ENCODE results near the gene CCDC195. TPM values are rescaled to one million over a fixed set of nuclear protein-coding genes. Genes with fewer than 3 reads are reported as not detected.
"Not testable (repeated sequence)": the region's sequence is repeated elsewhere in the genome, so short reads cannot be mapped to it uniquely, and the experiment has no call there.

CCDC195 gene
- total RNA-seq, 4 donors from 2014 or later: not detected

GRCh38 chr2:224668123-224668909 is 47.8 kb downstream of the CCDC195 start:
- 86 to 87% methylated on average over 12 of the region's 12 CpGs for WGBS, 2 donors
- TF ChIP-seq EP300 (IDR thresholded peaks at IDR 0.05): no peak
- no peak for TF ChIP-seq POLR2A (IDR thresholded peaks at IDR 0.05)
- no peak for TF ChIP-seq CTCF (IDR thresholded peaks at IDR 0.05)
- Histone ChIP-seq H3K36me3 (no peaks in the 10 kb centered on the region), H3K4me3 (no peak overlapping the region), H3K27ac (no peak overlapping the region), H3K27me3 (no peaks in the 10 kb centered on the region), H3K4me1 (no peaks in the 10 kb centered on the region), H3K9me3 (peaks cover 0 to 8% (median 0%) of the 10 kb centered on the region in 4 donors)
- DNase-seq (ENCODE audit: low spot score in 2 of 2): no peak

GRCh38 chr2:224666951-224667553 is 49.1 kb downstream of the CCDC195 start:
- TF ChIP-seq CTCF (IDR thresholded peaks at IDR 0.05) (no peak), POLR2A (IDR thresholded peaks at IDR 0.05) (no peak), EP300 (IDR thresholded peaks at IDR 0.05) (no peak)
- no peaks in the 10 kb centered on the region for H3K36me3 ChIP-seq
- H3K27ac ChIP-seq: no peak overlapping the region
- 58% methylated on average over 2 of the region's 2 CpGs for WGBS, 2 donors
- no peaks in the 10 kb centered on the region for H3K4me1 ChIP-seq
- DNase-seq (ENCODE audit: low spot score in 2 of 2): no peak
- H3K4me3 ChIP-seq: no peak overlapping the region
- peaks cover 0 to 17% (median 0%) of the 10 kb centered on the region in 4 donors for H3K9me3 ChIP-seq
- H3K27me3 ChIP-seq: no peaks in the 10 kb centered on the region

- H3K27ac ChIP-seq; DNase-seq (ENCODE audit: low spot score in 2 of 2); H3K4me3 ChIP-seq; H3K27me3 ChIP-seq; H3K36me3 ChIP-seq; H3K4me1 ChIP-seq: not testable (repeated sequence)
- 81 to 91% methylated on average over 2 of the region's 2 CpGs for WGBS, 2 donors
- H3K9me3 ChIP-seq: peaks cover 0 to 17% (median 0%) of the 10 kb centered on the region in 4 donors
Observed at GRCh38 chr2:224663322-224663721, 52.8 kb downstream of the CCDC195 start.

- not testable (repeated sequence) for H3K4me1 ChIP-seq; H3K27ac ChIP-seq; H3K36me3 ChIP-seq; DNase-seq (ENCODE audit: low spot score in 2 of 2); H3K4me3 ChIP-seq; H3K27me3 ChIP-seq
- 83 to 85% methylated on average over 5 of the region's 5 CpGs for WGBS, 2 donors
- H3K9me3 ChIP-seq: peaks cover 0 to 17% (median 0%) of the 10 kb centered on the region in 4 donors
Observed at GRCh38 chr2:224661708-224662107, 54.5 kb downstream of the CCDC195 start.

- Histone ChIP-seq H3K27ac (no peak overlapping the region), H3K4me3 (no peak overlapping the region), H3K27me3 (no peaks in the 10 kb centered on the region), H3K9me3 (peaks cover 0 to 24% (median 0%) of the 10 kb centered on the region in 4 donors), H3K4me1 (no peaks in the 10 kb centered on the region), H3K36me3 (no peaks in the 10 kb centered on the region)
- WGBS, 2 donors: 85 to 86% methylated on average over 6 of the region's 6 CpGs
- DNase-seq (ENCODE audit: low spot score in 2 of 2): no peak
- TF ChIP-seq CTCF (IDR thresholded peaks at IDR 0.05) (no peak), EP300 (IDR thresholded peaks at IDR 0.05) (no peak), POLR2A (IDR thresholded peaks at IDR 0.05) (no peak)
Observed at GRCh38 chr2:224659714-224660113, 56.5 kb downstream of the CCDC195 start.

GRCh38 chr2:224658780-224659405 is 57.3 kb downstream of the CCDC195 start:
- Histone ChIP-seq H3K4me1 (no peaks in the 10 kb centered on the region), H3K9me3 (peaks cover 0 to 22% (median 0%) of the 10 kb centered on the region in 4 donors), H3K4me3 (no peak overlapping the region), H3K27me3 (no peaks in the 10 kb centered on the region), H3K36me3 (no peaks in the 10 kb centered on the region), H3K27ac (no peak overlapping the region)
- no peak for DNase-seq (ENCODE audit: low spot score in 2 of 2)
- TF ChIP-seq EP300 (IDR thresholded peaks at IDR 0.05): no peak
